ENCODE data around the gene EMILIN1. TPM values are rescaled to one million over a fixed set of nuclear protein-coding genes. Genes with fewer than 3 reads are reported as not detected.

EMILIN1 gene
- total RNA-seq, 1 experiment from 2014 or later = 1.2 TPM

GRCh38 chr2:27051902-27052645, 26.3 kb upstream of the EMILIN1 start:
- Histone ChIP-seq H3K9me3 (ENCODE audit: control insufficient read depth, low read depth, low read length) (no peaks in the 10 kb centered on the region), H3K4me2 (ENCODE audit: insufficient read depth, insufficient read length, low read length) (peak overlapping the region; percentile 59), H2BK120ac (ENCODE audit: low read depth, low read length, poor library complexity, severe bottlenecking) (no peak overlapping the region), H3K4me1 (ENCODE audit: insufficient read depth, low read length) (peaks cover 4% of the 10 kb centered on the region; the same call in 1 of the 2 replicates), H2BK20ac (ENCODE audit: low read depth, low read length, poor library complexity, severe bottlenecking) (no peak overlapping the region), H3K56ac (ENCODE audit: insufficient read length, low read depth, low read length) (no peak overlapping the region), H2AK5ac (ENCODE audit: insufficient read length, low read length) (no peak overlapping the region), H2BK5ac (ENCODE audit: insufficient read length, low read length) (no peak overlapping the region), H3T11ph (ENCODE audit: low read length) (no peak overlapping the region), H3K4ac (ENCODE audit: low read depth, low read length) (no peak overlapping the region), H3K14ac (ENCODE audit: insufficient read depth, low read length) (peak overlapping the region; percentile 85; the same call in 1 of the 2 replicates), H3K79me1 (ENCODE audit: insufficient read depth, low read depth, low read length, poor library complexity, severe bottlenecking) (no peaks in the 10 kb centered on the region), H4K8ac (replicated peaks; ENCODE audit: insufficient read length, low read depth, low read length) (no peak overlapping the region), H3K79me2 (ENCODE audit: insufficient read depth, low read length) (no peaks in the 10 kb centered on the region), H3K27me3 (ENCODE audit: insufficient read depth, low read length) (no peaks in the 10 kb centered on the region), H3K9ac (ENCODE audit: extremely low read depth, insufficient read length, low read length) (peak overlapping the region; percentile 71), H3K18ac (ENCODE audit: insufficient read length, low read depth, low read length) (peak overlapping the region; percentile 44), H2AFZ (ENCODE audit: low read length) (peak overlapping the region; percentile 10), H3K23me2 (ENCODE audit: insufficient read length, low read depth, low read length, poor library complexity, severe bottlenecking) (peaks cover 10% of the 10 kb centered on the region), H4K5ac (ENCODE audit: insufficient read length, low read depth, low read length) (no peak overlapping the region), H3K23ac (ENCODE audit: insufficient read length, low read depth, low read length) (no peak overlapping the region), H4K91ac (ENCODE audit: insufficient read length, low read depth, low read length) (no peak overlapping the region), H2BK12ac (ENCODE audit: insufficient read length, low read depth, low read length) (no peak overlapping the region), H2BK15ac (ENCODE audit: low read depth, low read length) (peak overlapping the region; percentile 41; the same call in 1 of the 2 replicates), H4K20me1 (ENCODE audit: control insufficient read depth, insufficient read depth, insufficient read length) (no peaks in the 10 kb centered on the region), H3K27ac (ENCODE audit: insufficient read length, low read depth, low read length) (no peak overlapping the region)
- Mint-ChIP-seq H3K4me1 (peaks cover 10 to 14% of the 10 kb centered on the region in 2 experiments), H3K27me3 (ENCODE audit: low read depth) (peaks cover 9% of the 10 kb centered on the region), H3K9me3 (peaks cover 7 to 16% of the 10 kb centered on the region in 2 experiments), H3K36me3 (ENCODE audit: insufficient read depth in 1 of 3, low read depth in 3 of 3) (peaks cover 23 to 39% (median 37%) of the 10 kb centered on the region in 3 experiments), H3K4me3 (peak overlapping the region; percentile 86 to 94), H3K27ac (peak overlapping the region in 1 of 3 experiments; percentile 66; a peak in 2 of 7 replicates)
- TF ChIP-seq CTCF (conservative IDR thresholded peaks at IDR 0.05) = no peak
- DNase-seq = peak; percentile 37
- no CpG with 5 or more reads among the region's 24 CpGs for WGBS (ENCODE audit: extremely low coverage, insufficient read length, low lambda C conversion rate)

Measured in H9 (cell line).